Upper lobe of left lung (tissue), 6 donors: ENCODE measurements around the gene ARHGAP15. TPM values are rescaled to one million over a fixed set of nuclear protein-coding genes. Genes with fewer than 3 reads are reported as not detected.

Experiments
- ATAC-seq, 2 donors: fragments of 200-7000 bp; cut with Tn5 transposase; one replicate each; pipeline ENCODE4 v1.9.1; 2022; ENCODE audit warnings: mild to moderate bottlenecking in 2 of 2, moderate library complexity in 2 of 2; ENCODE audit not compliant: low FRiP score in 2 of 2
- DNase-seq, 2 donors: peaks; one replicate each; pipeline ENCODE4 v3.0.0-alpha.2; 2019 to 2020
- H3K27ac ChIP-seq, 4 donors: fragments of 200-600 bp; sonication (generic); one replicate each; pipeline ENCODE4 v1.5.1; 2016 to 2019
- H3K27me3 ChIP-seq, 4 donors: fragments of 200-600 bp; sonication (generic); one replicate each; pipeline ENCODE4 v1.5.1; 2017 to 2019
- H3K36me3 ChIP-seq, 4 donors: fragments of 200-600 bp; sonication (generic); one replicate each; pipeline ENCODE4 v1.5.1; 2016 to 2019
- H3K4me1 ChIP-seq, 4 donors: fragments of 200-600 bp; sonication (generic); one replicate each; pipeline ENCODE4 v1.5.1; 2018 to 2019
- H3K4me3 ChIP-seq, 4 donors: fragments of 200-600 bp; sonication (generic); one replicate each; pipeline ENCODE4 v1.5.1; 2017 to 2019; ENCODE audit warnings: mild to moderate bottlenecking in 2 of 4, moderate library complexity in 1 of 4
- H3K9me3 ChIP-seq, 4 donors: fragments of 200-600 bp; sonication (generic); one replicate each; pipeline ENCODE4 v1.5.1; 2018 to 2019
- EP300 ChIP-seq, 4 donors: sonication (generic); formaldehyde crosslinking; IDR thresholded peaks; one replicate each; pipeline ENCODE4 v1.5.1; 2017; ENCODE audit warnings: antibody characterized with exemption in 4 of 4, control low read depth in 2 of 4
- POLR2A ChIP-seq, 4 donors: fragments of 450-650 bp; IDR thresholded peaks; one replicate each; pipeline ENCODE4 v1.5.1; 2016 to 2017; ENCODE audit warnings: antibody characterized with exemption in 4 of 4, mild to moderate bottlenecking in 2 of 4
- POLR2AphosphoS5 ChIP-seq, 2 donors: sonication (generic); formaldehyde crosslinking; IDR thresholded peaks; one replicate each; pipeline ENCODE4 v1.5.1; 2017; ENCODE audit warnings: antibody characterized with exemption in 2 of 2
- WGBS, 2 donors: methylation state at CpG; one replicate each; pipeline ENCODE4 v1.1.5; 2017 to 2018; 5-methylcytosine and 5-hydroxymethylcytosine counted together
- total RNA-seq, 6 donors: library from RNA; depleted of rRNA in 4 of 6; stranded (reverse); fragments of >200 nt in 4 of 6; gene quantifications; one replicate each; pipeline versions ENCODE4 v1.1.0 to v1.2.1, GENCODE V29; 2016 to 2021
- TF ChIP-seq, protein P1 (sequence below), 6 experiments: fragments of 450-650 bp in 4 of 6; fragments of 200-600 bp in 2 of 6; sonication (generic) in 2 of 6; IDR thresholded peaks; one replicate each; pipeline ENCODE4 v1.5.1; 2016 to 2019; ENCODE audit warnings: antibody characterized with exemption in 6 of 6
- donor health status: DM: no; HTN: no; CAD: no; lungs with moderate emphysema.
- donor health status: DM: no; HTN: yes; CAD: no; lungs with severe emphysema.

Gene ARHGAP15
- total RNA-seq, 6 donors from 2014 or later, result 11.9 to 57.6 (median 17.5) TPM

DNA sequence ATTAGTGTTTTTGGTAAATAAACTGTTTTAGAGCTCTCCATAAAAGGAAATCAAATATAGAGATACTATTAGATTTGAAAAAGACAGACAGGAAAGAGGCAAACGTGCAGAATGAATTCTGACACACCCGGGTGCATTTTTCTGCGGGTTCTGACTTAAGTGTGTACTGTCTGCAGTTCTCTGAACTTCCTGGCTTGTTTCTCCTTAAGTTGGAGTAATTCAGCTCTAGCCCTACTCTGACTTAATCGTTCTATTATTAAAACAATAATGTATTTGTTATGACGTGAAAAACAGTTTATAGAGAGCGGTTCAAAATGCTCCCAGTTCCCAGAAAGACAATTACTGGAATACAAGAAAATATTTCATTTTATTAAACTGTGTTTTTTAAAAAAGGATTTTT is 305.9 kb downstream of the ARHGAP15 start:
- no peak for TF ChIP-seq EP300 (IDR thresholded peaks at IDR 0.05)
- no peak for TF ChIP-seq POLR2AphosphoS5 (IDR thresholded peaks at IDR 0.05)
- TF ChIP-seq, protein P1, sequence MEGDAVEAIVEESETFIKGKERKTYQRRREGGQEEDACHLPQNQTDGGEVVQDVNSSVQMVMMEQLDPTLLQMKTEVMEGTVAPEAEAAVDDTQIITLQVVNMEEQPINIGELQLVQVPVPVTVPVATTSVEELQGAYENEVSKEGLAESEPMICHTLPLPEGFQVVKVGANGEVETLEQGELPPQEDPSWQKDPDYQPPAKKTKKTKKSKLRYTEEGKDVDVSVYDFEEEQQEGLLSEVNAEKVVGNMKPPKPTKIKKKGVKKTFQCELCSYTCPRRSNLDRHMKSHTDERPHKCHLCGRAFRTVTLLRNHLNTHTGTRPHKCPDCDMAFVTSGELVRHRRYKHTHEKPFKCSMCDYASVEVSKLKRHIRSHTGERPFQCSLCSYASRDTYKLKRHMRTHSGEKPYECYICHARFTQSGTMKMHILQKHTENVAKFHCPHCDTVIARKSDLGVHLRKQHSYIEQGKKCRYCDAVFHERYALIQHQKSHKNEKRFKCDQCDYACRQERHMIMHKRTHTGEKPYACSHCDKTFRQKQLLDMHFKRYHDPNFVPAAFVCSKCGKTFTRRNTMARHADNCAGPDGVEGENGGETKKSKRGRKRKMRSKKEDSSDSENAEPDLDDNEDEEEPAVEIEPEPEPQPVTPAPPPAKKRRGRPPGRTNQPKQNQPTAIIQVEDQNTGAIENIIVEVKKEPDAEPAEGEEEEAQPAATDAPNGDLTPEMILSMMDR (IDR thresholded peaks at IDR 0.05), result no peak
- no peak for TF ChIP-seq POLR2A (IDR thresholded peaks at IDR 0.05)
- ATAC-seq (no peak), DNase-seq (no peak)
- Histone ChIP-seq H3K27ac (peak overlapping the region in 2 of 4 donors; percentile 15 to 42), H3K27me3 (no peaks in the 10 kb centered on the region), H3K4me1 (no peaks in the 10 kb centered on the region), H3K36me3 (no peaks in the 10 kb centered on the region), H3K9me3 (no peaks in the 10 kb centered on the region), H3K4me3 (no peak overlapping the region)
- WGBS, 2 donors, result 29 to 45% methylated on average over 6 of the region's 6 CpGs

GRCh38 chr2:143436951-143437350 is 307.7 kb downstream of the ARHGAP15 start:
- WGBS, 2 donors, result 79 to 82% methylated on average over 2 of the region's 2 CpGs
- Histone ChIP-seq H3K36me3 (no peaks in the 10 kb centered on the region), H3K9me3 (no peaks in the 10 kb centered on the region), H3K27ac (no peak overlapping the region), H3K27me3 (no peaks in the 10 kb centered on the region), H3K4me3 (no peak overlapping the region), H3K4me1 (no peaks in the 10 kb centered on the region)
- no peak for DNase-seq
- no peak for ATAC-seq
- TF ChIP-seq EP300 (IDR thresholded peaks at IDR 0.05) (no peak), POLR2AphosphoS5 (IDR thresholded peaks at IDR 0.05) (no peak), POLR2A (IDR thresholded peaks at IDR 0.05) (no peak)
- TF ChIP-seq, protein P1 (IDR thresholded peaks at IDR 0.05), result no peak

DNA sequence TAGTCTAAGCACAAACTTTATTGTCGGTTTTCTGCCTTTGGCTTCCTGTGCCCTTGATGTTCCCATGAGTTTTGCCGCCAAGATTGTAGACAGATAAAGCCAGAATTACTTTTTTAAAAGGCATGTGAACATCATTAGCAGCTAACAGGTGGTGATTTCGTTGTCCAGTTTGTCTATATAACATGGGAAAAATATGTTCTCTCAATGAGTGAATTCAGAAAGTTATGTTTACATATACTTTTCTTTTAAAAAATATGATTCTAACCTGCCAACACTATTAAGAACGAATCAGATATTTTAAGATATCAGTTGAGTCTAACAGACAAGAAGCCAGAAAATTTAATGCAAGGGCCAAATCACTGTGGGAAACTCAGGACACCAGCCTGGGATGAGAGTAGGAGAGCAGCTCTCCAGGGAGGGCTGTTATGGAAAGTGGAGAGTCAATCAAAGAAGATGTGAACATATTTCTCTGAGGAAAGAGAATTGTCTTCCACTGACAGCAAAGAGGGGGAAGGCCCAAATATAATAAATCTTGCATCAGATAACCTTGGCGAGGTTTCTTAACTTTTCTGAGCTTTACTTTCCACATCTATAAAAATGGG is 311.3 kb downstream of the ARHGAP15 start:
- ATAC-seq (no peak), DNase-seq (no peak)
- H3K36me3 ChIP-seq, result no peaks in the 10 kb centered on the region
- H3K4me1 ChIP-seq, result no peaks in the 10 kb centered on the region
- no peak overlapping the region for H3K4me3 ChIP-seq
- WGBS, 2 donors, result 66 to 70% methylated on average over 5 of the region's 5 CpGs
- H3K27me3 ChIP-seq, result no peaks in the 10 kb centered on the region
- TF ChIP-seq, protein P1 (IDR thresholded peaks at IDR 0.05), result no peak
- H3K27ac ChIP-seq, result no peak overlapping the region
- no peaks in the 10 kb centered on the region for H3K9me3 ChIP-seq

- 65 to 78% methylated on average over 6 of the region's 6 CpGs for WGBS, 2 donors
- no peak for ATAC-seq
Observed at GRCh38 chr2:143442193-143442592, 313.0 kb downstream of the ARHGAP15 start.

More at GRCh38 chr2:143442193-143442592, 313.0 kb downstream of the ARHGAP15 start:
- DNase-seq, result peak in 1 of 2 donors; percentile 24
- no peak overlapping the region for H3K27ac ChIP-seq
- H3K4me3 ChIP-seq, result no peak overlapping the region
- H3K9me3 ChIP-seq, result no peaks in the 10 kb centered on the region
- H3K27me3 ChIP-seq, result no peaks in the 10 kb centered on the region
- H3K36me3 ChIP-seq, result no peaks in the 10 kb centered on the region
- no peaks in the 10 kb centered on the region for H3K4me1 ChIP-seq
- TF ChIP-seq POLR2A (IDR thresholded peaks at IDR 0.05), result no peak
- TF ChIP-seq EP300 (IDR thresholded peaks at IDR 0.05), result no peak
- TF ChIP-seq, protein P1 (IDR thresholded peaks at IDR 0.05), result no peak
- no peak for TF ChIP-seq POLR2AphosphoS5 (IDR thresholded peaks at IDR 0.05)
